ENCODE measurements around the gene IDUA.
A peak's percentile ranks its signal among the peaks of the same experiment; 100 is the strongest.
"Not testable (repeated sequence)": the region's sequence is repeated elsewhere in the genome, so short reads cannot be mapped to it uniquely, and the experiment has no call there.

IDUA gene

DNA sequence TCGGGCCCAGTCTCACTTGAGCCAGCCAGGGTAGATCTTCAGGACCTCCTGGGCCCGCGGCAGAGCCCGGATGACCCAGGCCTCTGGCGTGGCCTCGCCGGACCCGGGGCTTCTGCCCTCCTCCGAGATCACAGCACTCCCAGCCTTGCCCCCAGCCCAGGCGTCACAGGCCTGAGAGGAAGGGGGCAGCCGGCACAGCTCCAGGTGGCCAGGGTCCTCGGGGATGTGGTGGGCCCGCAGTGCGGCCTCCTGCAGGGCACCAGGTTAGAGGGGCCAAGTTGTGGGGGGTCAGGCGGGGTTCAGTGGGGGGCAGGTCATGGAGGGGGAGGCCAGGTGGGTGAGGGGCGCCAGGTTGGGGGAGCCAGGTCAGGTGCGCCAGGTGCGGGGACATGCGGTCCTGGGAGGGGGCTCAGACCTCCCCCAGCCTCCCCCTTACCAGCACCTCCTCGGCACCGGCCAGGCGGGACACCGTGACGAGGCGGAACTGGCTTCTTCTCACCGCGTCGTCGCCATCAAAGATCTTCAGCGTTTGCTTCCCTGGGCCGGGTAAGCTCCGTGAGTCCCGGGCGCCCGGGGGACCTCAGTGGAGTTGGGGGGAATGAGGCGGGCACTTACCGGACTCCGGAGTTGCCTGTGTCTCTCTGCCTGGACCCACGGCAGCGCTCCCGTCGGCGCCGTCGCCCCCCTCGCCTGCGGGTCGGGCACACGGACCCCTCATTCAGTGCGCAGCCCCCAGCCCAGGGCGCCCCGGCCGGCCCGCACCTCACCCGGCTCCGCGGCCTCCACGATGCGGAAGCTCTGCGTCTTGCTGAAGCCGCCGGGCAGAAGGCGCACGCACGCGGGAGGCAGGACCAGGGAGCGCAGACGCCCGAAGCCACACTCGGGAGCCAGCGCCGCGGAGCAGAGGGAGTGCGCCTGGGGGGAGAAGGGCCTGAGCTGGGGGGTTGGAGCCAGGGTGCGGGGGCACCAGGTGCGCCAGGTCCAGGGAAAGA is 19.4 kb upstream of the IDUA start:
- DNase-seq (ENCODE audit: low spot score): no peak

DNA sequence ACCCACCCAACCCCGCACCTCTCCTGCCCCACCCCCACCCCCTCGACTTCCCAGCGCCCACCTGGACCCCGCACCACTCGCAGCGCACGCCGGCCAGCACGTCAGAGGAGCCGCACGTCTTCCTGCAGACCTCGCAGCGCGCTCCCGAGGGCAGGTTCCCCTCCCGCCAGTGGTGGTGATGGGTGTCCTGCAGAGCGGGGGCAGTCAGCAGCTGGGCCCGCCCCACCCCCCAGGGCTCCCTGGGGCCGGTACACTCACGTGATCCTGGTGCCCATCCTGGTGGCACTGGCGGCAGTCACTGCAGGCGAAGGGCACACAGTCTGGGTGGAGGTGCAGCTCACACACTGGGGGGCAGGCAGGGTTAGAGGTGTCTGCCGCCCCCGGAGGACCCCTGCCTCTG is 18.6 kb upstream of the IDUA start:
- DNase-seq (ENCODE audit: low spot score): no peak

DNA sequence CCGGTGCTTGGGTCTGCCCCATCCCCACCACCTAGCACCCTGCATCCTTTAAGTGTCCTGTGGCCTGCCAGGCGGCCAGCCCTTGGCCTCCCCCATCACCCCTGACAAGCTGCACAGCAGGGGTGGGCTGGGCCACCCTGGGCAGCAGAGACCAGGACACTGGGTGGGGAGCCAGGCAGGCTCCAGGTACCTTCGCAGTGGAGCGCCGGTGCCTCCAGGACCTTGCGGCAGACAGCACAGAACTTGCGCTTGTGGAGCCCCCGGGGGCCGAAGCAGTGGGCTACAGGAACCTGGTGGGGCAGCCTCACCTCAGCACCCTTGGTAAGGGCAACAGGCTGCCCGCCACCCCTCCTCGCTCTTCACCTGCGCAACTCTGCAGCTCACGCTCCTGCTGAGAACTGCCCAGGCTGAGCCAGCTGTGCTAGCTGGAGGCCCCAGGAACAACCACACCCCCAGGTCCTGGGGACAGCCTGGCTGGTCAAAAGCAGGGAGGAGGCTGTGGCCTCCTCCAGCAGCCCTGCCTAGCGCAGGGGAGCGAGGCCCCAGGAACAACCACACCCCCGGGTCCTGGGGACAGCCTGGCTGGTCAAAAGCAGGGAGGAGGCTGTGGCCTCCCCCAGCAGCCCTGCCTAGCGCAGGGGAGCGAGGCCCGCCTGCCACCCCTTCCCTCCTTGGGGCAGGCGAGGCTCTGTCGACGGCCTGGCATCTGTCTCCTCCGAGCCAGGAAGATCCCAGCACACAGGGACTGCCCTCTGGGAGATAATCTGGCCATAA is 18.0 kb upstream of the IDUA start:
- DNase-seq (ENCODE audit: low spot score): no peak

GRCh38 chr4:970046-970745 is 16.6 kb upstream of the IDUA start:
- DNase-seq (ENCODE audit: low spot score): no peak

GRCh38 chr4:970854-971520 is 15.9 kb upstream of the IDUA start:
- no peak for DNase-seq (ENCODE audit: low spot score)

GRCh38 chr4:971666-972500 is 15.0 kb upstream of the IDUA start:
- DNase-seq (ENCODE audit: low spot score): peak; percentile 49

DNA sequence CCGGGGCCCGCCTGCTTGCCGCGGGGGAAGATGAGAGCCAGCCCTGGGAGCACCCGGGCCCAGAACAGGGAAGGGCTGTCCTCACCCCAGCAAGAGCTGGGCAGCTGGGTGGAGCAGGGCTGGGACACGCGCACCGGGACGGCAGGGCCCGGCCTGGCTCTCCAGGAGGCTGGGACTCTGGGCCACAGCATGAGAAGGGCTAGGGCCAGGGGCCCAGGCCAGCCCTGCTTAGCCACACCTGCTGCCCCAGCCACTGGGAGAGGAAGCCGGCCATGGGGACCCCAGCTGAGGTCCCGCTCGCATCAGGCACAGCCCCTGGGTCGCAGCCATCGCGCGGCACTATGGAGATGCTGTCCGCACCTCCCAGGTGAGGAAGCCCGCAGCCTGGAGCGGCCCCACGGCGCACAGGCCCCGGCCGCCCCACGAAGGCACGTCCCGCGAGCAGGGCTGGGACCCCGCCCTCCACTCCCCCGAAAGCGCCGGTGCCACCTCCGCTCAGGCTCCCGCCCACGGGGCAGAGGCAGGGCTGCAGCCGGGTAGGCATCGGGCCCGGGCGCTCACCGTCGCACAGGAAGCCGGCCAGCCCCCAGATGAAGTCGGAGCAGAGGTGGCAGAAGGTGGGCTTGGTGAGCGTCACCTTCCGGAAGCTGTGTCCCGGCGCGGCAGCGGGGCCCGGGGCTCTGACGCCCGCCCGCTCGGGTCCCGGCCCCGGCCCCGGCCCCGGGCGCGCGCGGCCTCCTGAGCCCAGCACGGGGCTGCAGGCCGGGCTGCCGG is 14.0 kb upstream of the IDUA start:
- DNase-seq (ENCODE audit: low spot score): peak; percentile 7

DNA sequence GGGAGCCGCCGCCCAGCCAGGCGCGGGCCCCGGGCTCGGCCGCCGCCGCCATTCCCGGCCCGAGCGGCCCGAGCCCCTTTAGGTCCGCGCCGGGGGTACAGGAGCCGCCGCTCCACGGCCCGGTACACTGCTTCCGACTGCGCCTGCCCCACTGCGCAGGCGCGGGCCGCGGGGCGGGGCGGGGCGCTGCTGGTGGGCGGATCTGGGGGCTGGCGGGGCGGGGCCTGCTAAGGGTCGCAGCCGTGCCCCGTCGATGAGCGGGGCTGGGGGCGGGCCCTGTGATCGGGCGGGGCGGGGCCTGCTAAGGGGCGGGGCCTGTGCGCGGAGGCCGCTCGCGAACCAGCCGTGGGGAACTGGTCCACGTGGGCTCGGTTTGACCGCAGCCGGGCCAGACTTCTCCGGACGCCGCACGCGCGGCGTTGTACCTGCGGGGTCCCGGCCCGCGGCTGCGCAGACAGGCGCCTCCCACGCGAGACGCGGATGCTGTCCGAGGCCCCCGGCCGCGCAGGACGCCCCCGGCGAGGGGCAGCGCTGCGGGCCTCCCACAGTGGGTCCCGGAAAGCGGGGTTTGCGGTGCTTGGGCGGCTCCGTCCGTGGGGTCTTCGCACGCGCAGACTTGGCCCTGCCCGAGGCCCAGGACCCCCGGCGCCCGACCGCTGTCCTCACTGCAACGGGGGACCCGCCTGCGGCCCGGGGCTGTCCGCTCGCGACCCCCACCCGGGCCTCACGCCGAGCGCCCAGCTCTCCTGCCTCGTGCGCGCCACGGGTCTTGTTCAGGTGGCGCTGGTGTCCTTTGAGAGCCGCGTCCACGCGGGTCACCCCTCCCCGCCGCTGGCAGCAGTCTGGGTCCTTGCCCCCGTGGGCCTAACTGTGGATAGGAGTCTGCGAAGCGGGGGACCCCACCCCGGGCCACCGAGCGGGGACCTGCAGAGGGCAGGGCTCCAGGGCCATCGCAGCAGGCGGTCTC is 13.1 kb upstream of the IDUA start, which contains the start of gene DGKQ:
DGKQ (minus strand) TSS at position 139 of the 967 bp plus-strand sequence; CDS start at position 52, 87 bp downstream.
- peak; percentile 90 for DNase-seq (ENCODE audit: low spot score)

DNA sequence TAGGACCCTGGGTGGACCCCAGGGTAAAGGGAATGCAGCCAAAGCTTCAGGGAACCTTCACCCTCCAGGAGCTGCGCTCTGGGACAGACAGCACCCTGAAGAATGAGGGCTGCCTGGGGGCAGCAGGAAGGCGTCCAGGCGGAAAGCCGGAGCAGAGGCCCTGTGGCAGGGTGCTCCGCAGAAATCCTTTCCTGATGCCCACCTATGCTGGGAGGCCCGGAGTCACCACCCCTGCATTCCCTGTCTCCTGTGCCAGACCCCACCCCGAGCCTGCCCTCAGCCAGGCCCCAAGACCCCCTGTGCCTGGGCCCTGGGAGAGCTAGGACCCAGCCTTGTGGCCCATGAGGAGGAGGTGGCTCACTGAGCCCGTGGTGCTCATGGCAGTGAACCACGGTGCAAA is 12.2 kb upstream of the IDUA start:
- no peak for DNase-seq (ENCODE audit: low spot score)

DNA sequence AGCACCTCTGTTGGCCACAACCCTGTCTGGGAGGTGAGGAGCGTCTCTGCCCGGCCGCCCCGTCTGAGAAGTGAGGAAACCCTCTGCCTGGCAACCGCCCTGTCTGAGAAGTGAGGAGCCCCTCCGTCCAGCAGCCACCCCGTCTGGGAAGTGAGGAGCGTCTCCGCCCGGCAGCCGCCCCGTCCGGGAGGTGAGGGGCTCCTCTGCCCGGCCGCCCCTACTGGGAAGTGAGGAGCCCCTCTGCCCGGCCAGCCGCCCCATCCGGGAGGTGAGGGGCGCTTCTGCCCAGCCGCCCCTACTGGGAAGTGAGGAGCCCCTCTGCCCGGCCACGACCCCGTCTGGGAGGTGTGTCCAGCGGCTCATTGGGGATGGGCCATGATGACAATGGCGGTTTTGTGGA is 10.8 kb upstream of the IDUA start:
- not testable (repeated sequence) for DNase-seq (ENCODE audit: low spot score)

- no peak for DNase-seq (ENCODE audit: low spot score)
Measured at GRCh38 chr4:978957-979701, 7.7 kb upstream of the IDUA start.

DNA sequence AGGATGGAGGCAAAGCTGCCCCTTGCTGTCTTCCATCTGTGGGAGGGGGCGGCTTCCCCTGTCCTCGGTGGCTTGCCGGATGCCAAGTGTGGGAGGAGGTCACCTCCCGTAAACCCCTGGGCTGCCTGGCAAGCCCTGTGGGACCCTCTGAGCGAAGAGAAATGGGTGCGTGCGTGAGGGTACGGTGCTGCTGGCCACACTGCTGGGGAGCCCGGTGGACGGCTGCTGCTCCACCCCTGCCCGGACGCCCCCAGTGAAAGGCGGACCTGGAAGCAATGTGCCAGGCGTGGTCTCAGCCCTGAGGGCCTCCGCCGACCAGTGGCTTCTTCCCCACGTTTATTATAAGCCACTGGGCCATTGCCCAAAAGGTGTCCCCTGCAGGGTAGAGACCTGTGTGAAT is 4.6 kb upstream of the IDUA start:
- DNase-seq (ENCODE audit: low spot score): no peak

- DNase-seq (ENCODE audit: low spot score): no peak
Measured at GRCh38 chr4:982814-983213, 4.0 kb upstream of the IDUA start.

DNA sequence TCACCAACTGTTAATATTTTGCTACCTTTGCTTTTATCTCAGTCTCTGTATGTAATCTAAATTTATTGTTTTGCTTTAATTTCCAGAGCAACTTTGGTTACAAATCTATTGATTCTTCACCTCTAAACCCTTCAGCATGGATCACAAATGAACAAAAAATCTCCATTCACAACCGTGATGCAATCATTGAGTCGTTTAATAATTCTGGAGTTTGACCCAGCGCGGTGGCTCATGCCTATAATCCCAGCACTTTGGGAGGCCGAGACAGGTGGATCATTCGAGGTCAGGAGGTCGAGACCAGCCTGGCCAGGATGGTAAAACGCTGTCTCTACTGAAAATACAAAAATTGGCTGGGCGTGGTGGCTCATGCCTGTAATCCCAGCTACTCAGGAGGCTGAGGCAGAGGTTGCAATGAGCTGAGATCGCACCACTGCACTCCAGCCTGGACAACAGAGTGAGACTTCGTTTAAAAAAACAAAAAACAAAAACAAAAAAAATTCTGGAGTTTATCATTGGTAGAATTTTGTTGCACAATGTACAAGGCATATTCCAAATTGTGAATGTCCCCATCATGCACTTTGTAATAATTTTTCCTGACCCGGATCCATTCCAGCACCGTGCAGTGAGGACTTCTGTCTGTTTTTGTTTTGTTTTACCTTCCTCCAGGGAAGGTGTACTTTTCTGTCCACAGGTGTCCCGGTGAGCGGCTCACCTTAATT is 2.3 kb upstream of the IDUA start:
- no peak for DNase-seq (ENCODE audit: low spot score)

DNA sequence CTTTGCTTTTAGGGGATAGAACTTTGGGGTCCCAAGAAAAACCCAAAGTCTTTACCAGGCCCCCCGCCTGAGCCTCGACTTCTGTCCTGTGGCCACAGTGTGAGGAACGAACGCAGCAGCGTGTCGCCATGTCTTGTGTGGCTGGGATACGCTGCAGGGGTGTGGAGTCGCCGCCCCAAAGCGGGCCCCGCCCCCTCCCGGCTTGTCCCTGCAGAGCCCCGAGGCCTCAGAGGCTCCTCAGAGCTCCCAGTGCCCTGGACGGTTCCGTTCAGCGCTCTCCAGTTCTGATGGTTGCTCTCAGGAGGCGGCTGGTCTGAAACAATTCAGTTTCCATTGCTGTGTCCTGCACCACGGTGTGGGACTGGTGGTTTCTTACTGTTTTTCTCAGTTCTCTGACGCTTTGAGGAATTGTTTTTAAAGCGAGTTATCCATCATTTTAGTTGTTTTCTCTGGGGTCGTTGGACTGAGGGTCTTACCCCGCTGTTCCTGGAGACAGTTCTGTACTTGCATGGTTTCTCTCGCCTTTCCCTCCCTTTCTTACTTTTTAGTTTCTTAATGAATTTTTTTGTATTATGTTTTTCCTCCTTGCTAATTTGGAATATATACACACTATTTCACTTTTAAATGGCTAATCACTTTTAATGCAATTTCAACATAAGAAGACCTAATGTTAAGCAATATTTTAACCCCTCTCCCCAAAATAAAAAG is 1.6 kb upstream of the IDUA start:
- DNase-seq (ENCODE audit: low spot score): peak; percentile 15

GRCh38 chr4:986428-986878 is 391 bp upstream of the IDUA start:
- DNase-seq (ENCODE audit: low spot score): no peak
